K562 (cell line): ENCODE data around the gene CHCHD1.

ENCODE experiments used
- BCL6 ChIP-seq: fragments of 250-450 bp; sonication (Bioruptor Pico); IDR thresholded peaks from 2 replicates; pipeline ENCODE4 v1.4.0; 2020
- FOXM1 ChIP-seq, 2 experiments: fragments of 450-650 bp in 1 of 2; sonication (generic) in 1 of 2; formaldehyde crosslinking in 1 of 2; IDR thresholded peaks; 2 replicates each; pipeline versions ENCODE4 v1.6.1 to v1.9.0; 2017 to 2022; ENCODE audit warnings: low read depth in 2 of 2, mild to moderate bottlenecking in 2 of 2, missing genetic modification reagents in 1 of 2, moderate library complexity in 1 of 2
- NBN ChIP-seq: fragments of 450-650 bp; IDR thresholded peaks from 2 replicates; pipeline ENCODE4 v1.6.1; 2016; ENCODE audit warnings: low read depth, mild to moderate bottlenecking
- NFE2 ChIP-seq: IDR thresholded peaks from 2 replicates; pipeline ENCODE4 v1.6.1; 2014; ENCODE audit warnings: antibody characterized with exemption, low read depth
- NR1H2 ChIP-seq: sonication (generic); formaldehyde crosslinking; IDR thresholded peaks from 2 replicates; pipeline ENCODE4 v1.4.0; 2020; ENCODE audit warnings: mild to moderate bottlenecking, missing genetic modification reagents
- ZMIZ1 ChIP-seq, 2 experiments: fragments of 150-350 bp in 1 of 2; IDR thresholded peaks; 2 replicates each; pipeline ENCODE4 v1.6.1; 2012 to 2016; ENCODE audit warnings: low read depth in 2 of 2, low read length in 2 of 2, mild to moderate bottlenecking in 1 of 2, moderate library complexity in 1 of 2
- ZNF589 ChIP-seq: fragments of 200-800 bp; sonication (Bioruptor generic); IDR thresholded peaks from 2 replicates; pipeline ENCODE4 v1.6.1; 2016; ENCODE audit warnings: low read depth, missing genetic modification characterization, missing compliant biosample characterization
- TF ChIP-seq, protein P1 (sequence below), 2 experiments: fragments of 450-650 bp in 1 of 2; sonication (generic) in 1 of 2; formaldehyde crosslinking; conservative IDR thresholded peaks; 2 replicates each; pipeline versions ENCODE4 v1.4.0 to v1.8.1; 2020 to 2022; ENCODE audit warnings: mild to moderate bottlenecking in 1 of 2, missing genetic modification reagents in 1 of 2
- TF ChIP-seq, protein P2 (sequence below), 3 experiments: IDR thresholded peaks in 2 of 3; conservative IDR thresholded peaks in 1 of 3; 2 replicates each; pipeline ENCODE4 v1.5.1; 2011 to 2012; ENCODE audit warnings: low read length in 3 of 3, mild to moderate bottlenecking in 3 of 3, control low read depth in 2 of 3, improper control_type of control experiment in 1 of 3, inconsistent platforms in 1 of 3, low read depth in 1 of 3, mixed read lengths in 1 of 3, moderate library complexity in 1 of 3; ENCODE audit not compliant: insufficient read depth in 2 of 3

DNA sequence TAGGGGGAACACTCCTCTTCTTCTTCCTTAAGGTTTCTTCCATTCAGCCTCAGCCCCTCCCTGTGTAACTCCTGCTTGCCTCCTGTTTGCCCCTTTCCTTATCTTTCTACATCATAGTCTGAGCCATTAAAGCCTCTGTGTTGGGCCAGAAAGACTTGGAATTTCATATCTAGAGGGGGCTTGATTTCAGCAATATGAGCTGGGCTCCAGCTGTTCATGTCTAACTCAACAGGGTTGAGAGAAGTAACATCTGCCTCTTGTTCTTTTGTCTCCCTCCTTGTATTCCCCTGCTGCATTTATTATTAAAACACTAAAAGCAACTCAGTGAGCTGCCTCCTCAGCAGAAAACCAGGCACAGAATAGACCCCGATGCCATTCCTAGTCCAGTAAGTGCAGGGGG, 20.1 kb upstream of the CHCHD1 start:
- no peak for TF ChIP-seq BCL6
- TF ChIP-seq ZNF589 (CRISPR knock-in tag): no peak
- TF ChIP-seq FOXM1 (IDR thresholded peaks at IDR 0.05; ENCODE audit: low read depth): no peak
- no peak for TF ChIP-seq FOXM1 (CRISPR knock-in tag; IDR thresholded peaks at IDR 0.05; ENCODE audit: low read depth)
- TF ChIP-seq, protein P1, sequence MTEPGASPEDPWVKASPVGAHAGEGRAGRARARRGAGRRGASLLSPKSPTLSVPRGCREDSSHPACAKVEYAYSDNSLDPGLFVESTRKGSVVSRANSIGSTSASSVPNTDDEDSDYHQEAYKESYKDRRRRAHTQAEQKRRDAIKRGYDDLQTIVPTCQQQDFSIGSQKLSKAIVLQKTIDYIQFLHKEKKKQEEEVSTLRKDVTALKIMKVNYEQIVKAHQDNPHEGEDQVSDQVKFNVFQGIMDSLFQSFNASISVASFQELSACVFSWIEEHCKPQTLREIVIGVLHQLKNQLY (CRISPR knock-in tag; conservative IDR thresholded peaks at IDR 0.05): no peak
- TF ChIP-seq, protein P2, sequence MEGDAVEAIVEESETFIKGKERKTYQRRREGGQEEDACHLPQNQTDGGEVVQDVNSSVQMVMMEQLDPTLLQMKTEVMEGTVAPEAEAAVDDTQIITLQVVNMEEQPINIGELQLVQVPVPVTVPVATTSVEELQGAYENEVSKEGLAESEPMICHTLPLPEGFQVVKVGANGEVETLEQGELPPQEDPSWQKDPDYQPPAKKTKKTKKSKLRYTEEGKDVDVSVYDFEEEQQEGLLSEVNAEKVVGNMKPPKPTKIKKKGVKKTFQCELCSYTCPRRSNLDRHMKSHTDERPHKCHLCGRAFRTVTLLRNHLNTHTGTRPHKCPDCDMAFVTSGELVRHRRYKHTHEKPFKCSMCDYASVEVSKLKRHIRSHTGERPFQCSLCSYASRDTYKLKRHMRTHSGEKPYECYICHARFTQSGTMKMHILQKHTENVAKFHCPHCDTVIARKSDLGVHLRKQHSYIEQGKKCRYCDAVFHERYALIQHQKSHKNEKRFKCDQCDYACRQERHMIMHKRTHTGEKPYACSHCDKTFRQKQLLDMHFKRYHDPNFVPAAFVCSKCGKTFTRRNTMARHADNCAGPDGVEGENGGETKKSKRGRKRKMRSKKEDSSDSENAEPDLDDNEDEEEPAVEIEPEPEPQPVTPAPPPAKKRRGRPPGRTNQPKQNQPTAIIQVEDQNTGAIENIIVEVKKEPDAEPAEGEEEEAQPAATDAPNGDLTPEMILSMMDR (IDR thresholded peaks at IDR 0.05 in 2 of 3, conservative IDR thresholded peaks at IDR 0.05 in 1 of 3; ENCODE audit: insufficient read depth in 2 of 3, low read depth in 1 of 3, low read length in 3 of 3): no peak
- no peak for TF ChIP-seq ZMIZ1 (IDR thresholded peaks at IDR 0.05; ENCODE audit: low read depth in 2 of 2, low read length in 2 of 2)
- TF ChIP-seq NBN: no peak
- no peak for TF ChIP-seq NR1H2 (CRISPR knock-in tag)
- no peak for TF ChIP-seq NFE2
